HepG2 (cell line): ENCODE results near the gene PIGO. TPM values are rescaled to one million over a fixed set of nuclear protein-coding genes. Genes with fewer than 3 reads are reported as not detected.

Experiments used
- CENPBD1 ChIP-seq: sonication (generic); formaldehyde crosslinking; IDR thresholded peaks from 2 replicates; pipeline ENCODE4 v1.8.0; 2022; ENCODE audit warnings: missing genetic modification reagents, low read depth, mild to moderate bottlenecking, borderline replicate concordance
- E2F5 ChIP-seq: sonication (generic); formaldehyde crosslinking; conservative IDR thresholded peaks from 2 replicates; pipeline ENCODE4 v1.4.0; 2020; ENCODE audit warnings: missing genetic modification reagents
- FOXK2 ChIP-seq: fragments of 450-650 bp; IDR thresholded peaks from 2 replicates; pipeline ENCODE4 v1.6.1; 2016
- FOXO4 ChIP-seq: sonication (generic); formaldehyde crosslinking; conservative IDR thresholded peaks from 2 replicates; pipeline ENCODE4 v1.8.1; 2023; ENCODE audit warnings: missing genetic modification reagents
- HNF4A ChIP-seq: sonication (generic); formaldehyde crosslinking; IDR thresholded peaks from 2 replicates; pipeline ENCODE4 v1.4.0; 2020; ENCODE audit warnings: missing genetic modification reagents
- MLX ChIP-seq: IDR thresholded peaks from 2 replicates; pipeline ENCODE4 v1.6.1; 2016
- MZF1 ChIP-seq: sonication (generic); formaldehyde crosslinking; IDR thresholded peaks from 2 replicates; pipeline ENCODE4 v1.8.1; 2023; ENCODE audit warnings: mild to moderate bottlenecking, missing genetic modification reagents, borderline replicate concordance
- PCBP1 ChIP-seq: fragments of 200-400 bp; formaldehyde crosslinking; IDR thresholded peaks from 2 replicates; pipeline ENCODE4 v1.6.1; 2017; ENCODE audit warnings: mild to moderate bottlenecking, low read depth, low read length, borderline replicate concordance
- SMARCC2 ChIP-seq: fragments of 450-650 bp; IDR thresholded peaks from 2 replicates; pipeline ENCODE4 v1.6.1; 2017; ENCODE audit warnings: antibody characterized with exemption, mild to moderate bottlenecking
- SMARCE1 ChIP-seq: fragments of 450-650 bp; IDR thresholded peaks from 2 replicates; pipeline ENCODE4 v1.6.1; 2017; ENCODE audit warnings: borderline replicate concordance
- SNAI1 ChIP-seq: sonication (generic); formaldehyde crosslinking; IDR thresholded peaks from 2 replicates; pipeline ENCODE4 v1.5.0; 2020; ENCODE audit warnings: mild to moderate bottlenecking, missing genetic modification reagents, borderline replicate concordance
- SP2 ChIP-seq: sonication (generic); formaldehyde crosslinking; IDR thresholded peaks from 2 replicates; pipeline ENCODE4 v1.5.1; 2020; ENCODE audit warnings: mild to moderate bottlenecking, missing genetic modification reagents
- SSRP1 ChIP-seq: IDR thresholded peaks from 2 replicates; pipeline ENCODE4 v1.6.1; 2016; ENCODE audit warnings: control low read depth
- TBL1XR1 ChIP-seq: fragments of 150-350 bp; IDR thresholded peaks from 2 replicates; pipeline ENCODE4 v1.6.1; 2014; ENCODE audit warnings: borderline replicate concordance, low read length; ENCODE audit not compliant: partially characterized antibody
- TSC22D2 ChIP-seq: sonication (generic); formaldehyde crosslinking; IDR thresholded peaks from 2 replicates; pipeline ENCODE4 v1.5.1; 2020; ENCODE audit warnings: missing genetic modification reagents, mild to moderate bottlenecking, borderline replicate concordance
- YY1 ChIP-seq: IDR thresholded peaks from 2 replicates; pipeline ENCODE4 v1.6.1; 2011; ENCODE audit warnings: low read length, low read depth, moderate library complexity, mild to moderate bottlenecking; ENCODE audit not compliant: insufficient read depth, insufficient replicate concordance
- ZBTB1 ChIP-seq: sonication (generic); formaldehyde crosslinking; IDR thresholded peaks from 2 replicates; pipeline ENCODE4 v1.4.0; 2020; ENCODE audit warnings: missing genetic modification reagents, borderline replicate concordance
- ZBTB20 ChIP-seq: sonication (generic); formaldehyde crosslinking; IDR thresholded peaks from 2 replicates; pipeline ENCODE4 v1.8.1; 2023; ENCODE audit warnings: missing genetic modification reagents, low read depth, mild to moderate bottlenecking, borderline replicate concordance
- ZNF550 ChIP-seq: sonication (generic); formaldehyde crosslinking; IDR thresholded peaks from 2 replicates; pipeline ENCODE4 v1.4.0; 2020; ENCODE audit warnings: mild to moderate bottlenecking, missing genetic modification reagents, borderline replicate concordance
- ZNF816 ChIP-seq: sonication (generic); formaldehyde crosslinking; IDR thresholded peaks from 2 replicates; pipeline ENCODE4 v1.8.0; 2022; ENCODE audit warnings: missing genetic modification reagents, mild to moderate bottlenecking, borderline replicate concordance
- polyA plus RNA-seq, 8 experiments: library from polyadenylated mRNA; depleted of rRNA in 3 of 8; stranded (reverse) in 7 of 8; unstranded in 1 of 8; fragments of >200 nt; fragmentation: Illumina TruSeq in 4 of 8; extraction: Trizol in 4 of 8; gene quantifications; 2 replicates each; pipeline versions ENCODE4 v1.2.1 to v1.2.3, GENCODE V29; 2011 to 2016; ENCODE audit warnings: low read depth in 4 of 8, missing spikeins in 1 of 8, mixed read lengths in 1 of 8; ENCODE audit not compliant: insufficient read depth in 1 of 8
- total RNA-seq, 5 experiments: library from RNA; depleted of rRNA; stranded (reverse); fragments of >200 nt; fragmentation: Illumina TruSeq; extraction: Trizol; gene quantifications; 2 replicates each; pipeline ENCODE4 v1.2.3, GENCODE V29; 2016; ENCODE audit warnings: low read depth in 1 of 5
- TF ChIP-seq, protein P1 (sequence below): sonication (generic); formaldehyde crosslinking; IDR thresholded peaks from 2 replicates; pipeline ENCODE4 v1.4.0; 2020; ENCODE audit warnings: mild to moderate bottlenecking, missing genetic modification reagents
- TF ChIP-seq, protein P2 (sequence below): sonication (generic); formaldehyde crosslinking; IDR thresholded peaks from 2 replicates; pipeline ENCODE4 v1.9.0; 2022; ENCODE audit warnings: missing genetic modification reagents, mild to moderate bottlenecking, borderline replicate concordance

Gene PIGO
- total and polyA plus RNA-seq, 2 of the 13 experiments (the other 11 are each of a cell fraction or from before 2014, with no cell fraction given), result 20.5 to 26.2 TPM

GRCh38 chr9:35072461-35073278 is 23.7 kb downstream of the PIGO start, which contains the start of gene VCP (continued):
- TF ChIP-seq HNF4A (CRISPR knock-in tag) (no peak), TBL1XR1 (no peak), PCBP1 (no peak), SP2 (peak; percentile 100), SMARCE1 (no peak), ZBTB1 (CRISPR knock-in tag) (no peak), FOXK2 (no peak), MLX (CRISPR knock-in tag) (0 out of 2 replicates have a peak, but pooled peaks have one; percentile 26), SNAI1 (CRISPR knock-in tag) (no peak), YY1 (peak; percentile 32), ZNF550 (CRISPR knock-in tag) (no peak), MZF1 (CRISPR knock-in tag) (no peak), E2F5 (CRISPR knock-in tag) (no peak; the same call in 1 of the 2 replicates), FOXO4 (CRISPR knock-in tag) (no peak), SSRP1 (CRISPR knock-in tag) (no peak), SMARCC2 (no peak), ZBTB20 (CRISPR knock-in tag) (0 out of 2 replicates have a peak, but pooled peaks have one; percentile 35), TSC22D2 (CRISPR knock-in tag) (0 out of 2 replicates have a peak, but pooled peaks have one; percentile 7), CENPBD1 (no peak; the same call in 1 of the 2 replicates), ZNF816 (no peak)
- TF ChIP-seq, protein P1, sequence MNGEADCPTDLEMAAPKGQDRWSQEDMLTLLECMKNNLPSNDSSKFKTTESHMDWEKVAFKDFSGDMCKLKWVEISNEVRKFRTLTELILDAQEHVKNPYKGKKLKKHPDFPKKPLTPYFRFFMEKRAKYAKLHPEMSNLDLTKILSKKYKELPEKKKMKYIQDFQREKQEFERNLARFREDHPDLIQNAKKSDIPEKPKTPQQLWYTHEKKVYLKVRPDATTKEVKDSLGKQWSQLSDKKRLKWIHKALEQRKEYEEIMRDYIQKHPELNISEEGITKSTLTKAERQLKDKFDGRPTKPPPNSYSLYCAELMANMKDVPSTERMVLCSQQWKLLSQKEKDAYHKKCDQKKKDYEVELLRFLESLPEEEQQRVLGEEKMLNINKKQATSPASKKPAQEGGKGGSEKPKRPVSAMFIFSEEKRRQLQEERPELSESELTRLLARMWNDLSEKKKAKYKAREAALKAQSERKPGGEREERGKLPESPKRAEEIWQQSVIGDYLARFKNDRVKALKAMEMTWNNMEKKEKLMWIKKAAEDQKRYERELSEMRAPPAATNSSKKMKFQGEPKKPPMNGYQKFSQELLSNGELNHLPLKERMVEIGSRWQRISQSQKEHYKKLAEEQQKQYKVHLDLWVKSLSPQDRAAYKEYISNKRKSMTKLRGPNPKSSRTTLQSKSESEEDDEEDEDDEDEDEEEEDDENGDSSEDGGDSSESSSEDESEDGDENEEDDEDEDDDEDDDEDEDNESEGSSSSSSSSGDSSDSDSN (CRISPR knock-in tag), result no peak
- TF ChIP-seq, protein P2, sequence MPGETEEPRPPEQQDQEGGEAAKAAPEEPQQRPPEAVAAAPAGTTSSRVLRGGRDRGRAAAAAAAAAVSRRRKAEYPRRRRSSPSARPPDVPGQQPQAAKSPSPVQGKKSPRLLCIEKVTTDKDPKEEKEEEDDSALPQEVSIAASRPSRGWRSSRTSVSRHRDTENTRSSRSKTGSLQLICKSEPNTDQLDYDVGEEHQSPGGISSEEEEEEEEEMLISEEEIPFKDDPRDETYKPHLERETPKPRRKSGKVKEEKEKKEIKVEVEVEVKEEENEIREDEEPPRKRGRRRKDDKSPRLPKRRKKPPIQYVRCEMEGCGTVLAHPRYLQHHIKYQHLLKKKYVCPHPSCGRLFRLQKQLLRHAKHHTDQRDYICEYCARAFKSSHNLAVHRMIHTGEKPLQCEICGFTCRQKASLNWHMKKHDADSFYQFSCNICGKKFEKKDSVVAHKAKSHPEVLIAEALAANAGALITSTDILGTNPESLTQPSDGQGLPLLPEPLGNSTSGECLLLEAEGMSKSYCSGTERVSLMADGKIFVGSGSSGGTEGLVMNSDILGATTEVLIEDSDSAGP (CRISPR knock-in tag), result no peak; the same call in 1 of the 2 replicates
